ENCODE data around the gene GP9. TPM values are rescaled to one million over a fixed set of nuclear protein-coding genes. Genes with fewer than 3 reads are reported as not detected.

Gene GP9
- total RNA-seq, 1 experiment from 2014 or later, result not detected

DNA sequence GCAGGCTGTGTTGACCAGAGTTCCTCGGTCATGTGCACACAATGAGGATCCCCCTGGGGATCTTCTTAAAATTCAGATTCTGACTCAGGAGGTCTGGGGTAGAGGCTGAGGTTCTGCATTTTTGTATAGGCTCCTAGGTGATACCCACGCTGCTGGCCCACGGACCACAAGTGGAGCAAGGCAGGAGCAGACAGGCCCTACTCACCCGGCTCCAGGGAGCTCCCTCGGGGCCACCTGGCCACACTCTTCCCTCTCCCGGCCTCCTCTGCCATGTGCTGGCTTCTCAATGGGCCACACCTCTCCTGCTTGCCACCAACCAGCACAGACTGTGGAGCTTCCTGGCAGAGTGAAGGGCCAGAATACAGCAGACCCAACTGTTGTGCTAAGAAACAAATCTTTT lies 23.9 kb downstream of the GP9 start:
- Histone ChIP-seq H3K4me2 (ENCODE audit: insufficient read depth, insufficient read length, low read length) (no peak overlapping the region), H2BK120ac (ENCODE audit: low read depth, low read length, poor library complexity, severe bottlenecking) (no peak overlapping the region), H3T11ph (ENCODE audit: low read length) (no peak overlapping the region), H3K9ac (ENCODE audit: extremely low read depth, insufficient read length, low read length) (no peak overlapping the region), H3K23me2 (ENCODE audit: insufficient read length, low read depth, low read length, poor library complexity, severe bottlenecking) (no peaks in the 10 kb centered on the region), H2BK20ac (ENCODE audit: low read depth, low read length, poor library complexity, severe bottlenecking) (no peak overlapping the region), H2BK12ac (ENCODE audit: insufficient read length, low read depth, low read length) (no peak overlapping the region), H3K56ac (ENCODE audit: insufficient read length, low read depth, low read length) (no peak overlapping the region), H3K27me3 (ENCODE audit: insufficient read depth, low read length) (no peaks in the 10 kb centered on the region), H4K91ac (ENCODE audit: insufficient read length, low read depth, low read length) (no peak overlapping the region), H4K8ac (replicated peaks; ENCODE audit: insufficient read length, low read depth, low read length) (no peak overlapping the region), H3K79me1 (ENCODE audit: insufficient read depth, low read depth, low read length, poor library complexity, severe bottlenecking) (no peaks in the 10 kb centered on the region), H4K5ac (ENCODE audit: insufficient read length, low read depth, low read length) (no peak overlapping the region), H3K79me2 (ENCODE audit: insufficient read depth, low read length) (no peaks in the 10 kb centered on the region), H4K20me1 (ENCODE audit: control insufficient read depth, insufficient read depth, insufficient read length) (no peaks in the 10 kb centered on the region), H3K9me3 (ENCODE audit: control insufficient read depth, low read depth, low read length) (no peaks in the 10 kb centered on the region), H3K4ac (ENCODE audit: low read depth, low read length) (no peak overlapping the region), H2BK15ac (ENCODE audit: low read depth, low read length) (no peak overlapping the region), H2AK5ac (ENCODE audit: insufficient read length, low read length) (no peak overlapping the region), H2AFZ (ENCODE audit: low read length) (no peak overlapping the region), H3K18ac (ENCODE audit: insufficient read length, low read depth, low read length) (no peak overlapping the region), H3K27ac (ENCODE audit: insufficient read length, low read depth, low read length) (no peak overlapping the region), H3K23ac (ENCODE audit: insufficient read length, low read depth, low read length) (no peak overlapping the region), H3K4me1 (ENCODE audit: insufficient read depth, low read length) (no peaks in the 10 kb centered on the region), H2BK5ac (ENCODE audit: insufficient read length, low read length) (no peak overlapping the region), H3K14ac (ENCODE audit: insufficient read depth, low read length) (no peak overlapping the region)
- DNase-seq, result no peak
- Mint-ChIP-seq H3K36me3 (ENCODE audit: insufficient read depth in 1 of 3, low read depth in 3 of 3) (no peaks in the 10 kb centered on the region), H3K27ac (no peak overlapping the region), H3K4me3 (no peak overlapping the region), H3K9me3 (no peaks in the 10 kb centered on the region), H3K4me1 (no peaks in the 10 kb centered on the region), H3K27me3 (ENCODE audit: low read depth) (peaks cover 8% of the 10 kb centered on the region)
- no CpG with 5 or more reads among the region's 6 CpGs for WGBS (ENCODE audit: extremely low coverage, insufficient read length, low lambda C conversion rate)
- TF ChIP-seq, protein P1, sequence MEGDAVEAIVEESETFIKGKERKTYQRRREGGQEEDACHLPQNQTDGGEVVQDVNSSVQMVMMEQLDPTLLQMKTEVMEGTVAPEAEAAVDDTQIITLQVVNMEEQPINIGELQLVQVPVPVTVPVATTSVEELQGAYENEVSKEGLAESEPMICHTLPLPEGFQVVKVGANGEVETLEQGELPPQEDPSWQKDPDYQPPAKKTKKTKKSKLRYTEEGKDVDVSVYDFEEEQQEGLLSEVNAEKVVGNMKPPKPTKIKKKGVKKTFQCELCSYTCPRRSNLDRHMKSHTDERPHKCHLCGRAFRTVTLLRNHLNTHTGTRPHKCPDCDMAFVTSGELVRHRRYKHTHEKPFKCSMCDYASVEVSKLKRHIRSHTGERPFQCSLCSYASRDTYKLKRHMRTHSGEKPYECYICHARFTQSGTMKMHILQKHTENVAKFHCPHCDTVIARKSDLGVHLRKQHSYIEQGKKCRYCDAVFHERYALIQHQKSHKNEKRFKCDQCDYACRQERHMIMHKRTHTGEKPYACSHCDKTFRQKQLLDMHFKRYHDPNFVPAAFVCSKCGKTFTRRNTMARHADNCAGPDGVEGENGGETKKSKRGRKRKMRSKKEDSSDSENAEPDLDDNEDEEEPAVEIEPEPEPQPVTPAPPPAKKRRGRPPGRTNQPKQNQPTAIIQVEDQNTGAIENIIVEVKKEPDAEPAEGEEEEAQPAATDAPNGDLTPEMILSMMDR (conservative IDR thresholded peaks at IDR 0.05), result no peak

Measured in H9 (cell line).